DOHH2 (cell line): ENCODE data around the gene RBMS3.

Experiments used
- H3F3A ChIP-seq: fragments of 200-600 bp; sonication (generic), shearing (Covaris generic); 2 replicates; pipeline ENCODE4 v1.6.0; 2016; ENCODE audit warnings: antibody characterized with exemption, mild to moderate bottlenecking; ENCODE audit not compliant: control insufficient read depth, insufficient read depth
- H3K27ac ChIP-seq: fragments of 200-600 bp; sonication (generic); 2 replicates; pipeline ENCODE4 v1.5.1; 2014; ENCODE audit warnings: low read depth, mild to moderate bottlenecking, low read length, moderate library complexity
- H3K27me3 ChIP-seq: fragments of 200-600 bp; sonication (generic); 2 replicates; pipeline ENCODE4 v1.6.1; 2014; ENCODE audit warnings: mild to moderate bottlenecking, low read length, mixed read lengths; ENCODE audit not compliant: control insufficient read depth
- H3K36me3 ChIP-seq: fragments of 200-600 bp; sonication (generic); 2 replicates; pipeline ENCODE4 v1.6.1; 2014; ENCODE audit warnings: mild to moderate bottlenecking, low read length, moderate library complexity, mixed read lengths; ENCODE audit not compliant: control insufficient read depth
- H3K4me1 ChIP-seq: fragments of 200-600 bp; sonication (generic); 2 replicates; pipeline ENCODE4 v1.6.1; 2014; ENCODE audit warnings: mild to moderate bottlenecking, low read length, mixed read lengths; ENCODE audit not compliant: control insufficient read depth
- H3K4me2 ChIP-seq: fragments of 200-600 bp; sonication (generic); 2 replicates; pipeline ENCODE4 v1.6.0; 2014; ENCODE audit warnings: mild to moderate bottlenecking, low read length, moderate library complexity
- H3K4me3 ChIP-seq: fragments of 200-600 bp; sonication (generic); 2 replicates; pipeline ENCODE4 v1.5.1; 2014; ENCODE audit warnings: mild to moderate bottlenecking, low read length, mixed read lengths
- H3K79me2 ChIP-seq: fragments of 200-600 bp; sonication (generic); 2 replicates; pipeline ENCODE4 v1.6.1; 2014; ENCODE audit warnings: mild to moderate bottlenecking, low read length, mixed read lengths; ENCODE audit not compliant: control insufficient read depth
- H3K9me2 ChIP-seq: fragments of 200-600 bp; sonication (generic); replicated peaks from 2 replicates; pipeline ENCODE4 v1.6.1; 2014; ENCODE audit warnings: mild to moderate bottlenecking, low read length, mixed read lengths; ENCODE audit not compliant: control insufficient read depth
- H3K9me3 ChIP-seq: fragments of 200-600 bp; sonication (generic); 2 replicates; pipeline ENCODE4 v1.6.1; 2014; ENCODE audit warnings: antibody characterized with exemption, low read length, mixed read lengths; ENCODE audit not compliant: control insufficient read depth, insufficient read depth
- H4K20me1 ChIP-seq: fragments of 200-600 bp; sonication (generic); 2 replicates; pipeline ENCODE4 v1.6.0; 2014; ENCODE audit warnings: low read depth, mild to moderate bottlenecking, antibody characterized with exemption, low read length, moderate library complexity; ENCODE audit not compliant: control insufficient read depth, insufficient read depth
- EZH2phosphoT487 ChIP-seq: fragments of 200-600 bp; sonication (generic); IDR thresholded peaks from 2 replicates; pipeline ENCODE4 v1.6.1; 2017; ENCODE audit warnings: borderline replicate concordance, mild to moderate bottlenecking, antibody characterized with exemption, low read length, moderate library complexity, mixed read lengths
- TF ChIP-seq, protein P1 (sequence below): fragments of 200-600 bp; sonication (generic); IDR thresholded peaks from one replicate; pipeline ENCODE4 v1.5.1; 2014; ENCODE audit warnings: antibody characterized with exemption, mild to moderate bottlenecking, low read depth, low read length; ENCODE audit not compliant: poor library complexity, severe bottlenecking

RBMS3 gene

GRCh38 chr3:29481969-29482767 is 201.3 kb downstream of the RBMS3 start:
- Histone ChIP-seq H3K79me2 (no peaks in the 10 kb centered on the region), H3K27ac (no peak overlapping the region), H4K20me1 (no peaks in the 10 kb centered on the region), H3F3A (no peaks in the 10 kb centered on the region), H3K9me3 (no peaks in the 10 kb centered on the region), H3K9me2 (no peaks in the 10 kb centered on the region), H3K4me1 (peaks cover 6% of the 10 kb centered on the region; the same call in 1 of the 2 replicates), H3K4me2 (no peak overlapping the region), H3K27me3 (no peaks in the 10 kb centered on the region), H3K36me3 (no peaks in the 10 kb centered on the region), H3K4me3 (no peak overlapping the region)
- TF ChIP-seq EZH2phosphoT487, result no peak
- TF ChIP-seq, protein P1, sequence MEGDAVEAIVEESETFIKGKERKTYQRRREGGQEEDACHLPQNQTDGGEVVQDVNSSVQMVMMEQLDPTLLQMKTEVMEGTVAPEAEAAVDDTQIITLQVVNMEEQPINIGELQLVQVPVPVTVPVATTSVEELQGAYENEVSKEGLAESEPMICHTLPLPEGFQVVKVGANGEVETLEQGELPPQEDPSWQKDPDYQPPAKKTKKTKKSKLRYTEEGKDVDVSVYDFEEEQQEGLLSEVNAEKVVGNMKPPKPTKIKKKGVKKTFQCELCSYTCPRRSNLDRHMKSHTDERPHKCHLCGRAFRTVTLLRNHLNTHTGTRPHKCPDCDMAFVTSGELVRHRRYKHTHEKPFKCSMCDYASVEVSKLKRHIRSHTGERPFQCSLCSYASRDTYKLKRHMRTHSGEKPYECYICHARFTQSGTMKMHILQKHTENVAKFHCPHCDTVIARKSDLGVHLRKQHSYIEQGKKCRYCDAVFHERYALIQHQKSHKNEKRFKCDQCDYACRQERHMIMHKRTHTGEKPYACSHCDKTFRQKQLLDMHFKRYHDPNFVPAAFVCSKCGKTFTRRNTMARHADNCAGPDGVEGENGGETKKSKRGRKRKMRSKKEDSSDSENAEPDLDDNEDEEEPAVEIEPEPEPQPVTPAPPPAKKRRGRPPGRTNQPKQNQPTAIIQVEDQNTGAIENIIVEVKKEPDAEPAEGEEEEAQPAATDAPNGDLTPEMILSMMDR, result no peak

DNA sequence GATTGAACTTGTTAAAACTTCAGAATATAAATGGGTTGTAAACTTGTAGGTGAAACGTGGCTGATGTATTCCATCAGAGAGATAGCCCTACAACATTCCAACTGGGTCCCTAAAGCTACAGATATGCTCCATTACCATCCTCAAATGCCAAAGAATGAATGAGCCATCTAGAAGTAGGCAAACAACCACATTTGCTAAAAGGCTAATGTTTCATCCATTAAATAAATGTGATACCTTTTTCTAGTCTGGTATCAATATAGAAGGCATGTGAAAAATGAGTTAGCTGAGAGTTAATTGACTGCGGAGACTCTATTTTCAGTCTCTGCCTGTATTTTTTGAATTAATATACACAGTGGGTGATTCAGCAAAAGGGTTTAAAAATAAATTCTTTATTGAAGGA is 203.8 kb downstream of the RBMS3 start:
- Histone ChIP-seq H3K79me2 (no peaks in the 10 kb centered on the region), H3K4me2 (no peak overlapping the region), H3K9me3 (no peaks in the 10 kb centered on the region), H3K27me3 (no peaks in the 10 kb centered on the region), H3K36me3 (no peaks in the 10 kb centered on the region), H3K27ac (no peak overlapping the region), H3K9me2 (no peaks in the 10 kb centered on the region), H3K4me1 (peaks cover 9% of the 10 kb centered on the region; the same call in 1 of the 2 replicates), H3K4me3 (no peak overlapping the region), H4K20me1 (no peaks in the 10 kb centered on the region), H3F3A (no peaks in the 10 kb centered on the region)
- no peak for TF ChIP-seq EZH2phosphoT487
- TF ChIP-seq, protein P1, result no peak

- Histone ChIP-seq H3K27ac (no peak overlapping the region), H3K4me2 (no peak overlapping the region), H3K9me3 (no peaks in the 10 kb centered on the region), H3K4me1 (peaks cover 17% of the 10 kb centered on the region), H3K36me3 (no peaks in the 10 kb centered on the region), H4K20me1 (no peaks in the 10 kb centered on the region), H3K9me2 (no peaks in the 10 kb centered on the region), H3K4me3 (no peak overlapping the region), H3F3A (no peaks in the 10 kb centered on the region), H3K27me3 (no peaks in the 10 kb centered on the region), H3K79me2 (no peaks in the 10 kb centered on the region)
- TF ChIP-seq, protein P1, result no peak
- TF ChIP-seq EZH2phosphoT487, result no peak
Observed at GRCh38 chr3:29486096-29486495, 205.2 kb downstream of the RBMS3 start.
